Measurements from ENCODE around the gene ZFYVE28.
"Not testable (repeated sequence)": the region's sequence is repeated elsewhere in the genome, so short reads cannot be mapped to it uniquely, and the experiment has no call there.

The ZFYVE28 gene

DNA sequence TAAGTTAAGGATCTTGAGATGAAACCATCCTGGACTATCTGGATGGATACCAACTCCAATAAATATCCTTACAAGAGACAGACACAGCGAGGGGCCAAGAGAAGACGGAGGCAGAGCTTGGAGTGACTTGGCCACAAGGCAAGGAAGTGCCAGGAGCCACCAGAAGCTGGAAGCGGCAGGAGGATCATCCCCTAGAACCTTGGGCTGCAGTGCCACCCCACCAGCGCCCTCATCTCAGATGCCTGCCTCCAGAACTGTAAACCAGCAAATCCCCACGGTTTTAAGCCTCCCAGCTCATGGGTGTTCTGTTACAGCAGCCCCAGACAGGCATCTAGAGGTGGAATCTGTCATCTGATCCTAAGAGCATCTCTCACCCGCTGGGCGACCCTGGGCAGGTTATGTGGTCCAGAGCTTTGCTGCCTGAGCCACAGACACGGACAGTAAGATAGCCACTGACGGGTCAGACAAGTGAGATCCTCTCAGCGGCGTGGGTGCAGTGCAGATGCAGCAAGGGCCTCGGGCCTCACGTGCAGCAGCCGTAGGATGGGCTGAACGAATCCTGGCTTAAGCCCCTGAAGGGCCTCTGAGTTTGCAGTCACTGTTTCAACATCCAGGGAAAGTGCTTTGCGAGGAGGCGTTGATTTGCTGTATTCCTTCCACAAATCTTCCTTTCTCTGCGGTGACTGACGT is 131.4 kb downstream of the ZFYVE28 start:
- no peak for DNase-seq (ENCODE audit: low spot score)

- DNase-seq (ENCODE audit: low spot score): no peak
These were observed 132.6 kb downstream of the ZFYVE28 start for GRCh38 chr4:2285613-2286381.

DNA sequence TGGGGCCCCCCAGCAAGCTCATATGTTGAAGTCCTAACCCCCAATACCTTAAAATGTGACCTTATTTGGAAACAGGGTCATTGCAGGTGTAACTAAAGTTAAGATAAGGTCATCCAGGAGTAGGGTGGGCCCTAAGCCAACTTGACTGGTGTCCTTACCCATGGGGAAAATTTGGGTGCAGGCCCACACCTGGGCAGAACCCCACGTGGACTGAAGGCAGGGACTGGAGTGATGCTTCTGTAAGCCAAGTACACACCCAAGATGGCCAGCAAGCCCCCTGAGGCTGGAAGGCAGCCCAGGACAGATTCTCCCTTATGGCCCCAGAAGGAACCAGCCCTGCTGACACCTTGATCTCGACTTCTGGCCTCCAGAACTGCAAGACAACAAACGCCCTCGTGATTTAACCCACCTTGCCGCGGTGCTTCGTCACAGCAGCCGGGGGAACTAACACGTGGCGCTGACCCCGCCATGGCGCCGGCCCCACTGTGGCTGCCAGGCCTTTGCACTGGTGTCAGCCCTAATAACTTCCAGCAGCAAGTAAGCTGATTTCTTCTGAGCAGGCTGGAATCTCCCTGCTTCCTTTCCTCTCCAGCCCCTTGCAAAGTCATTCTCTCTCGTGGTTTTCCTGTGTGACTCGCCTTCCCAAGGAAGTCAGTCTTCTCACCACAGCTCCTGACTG is 133.4 kb downstream of the ZFYVE28 start:
- DNase-seq (ENCODE audit: low spot score): no peak

- no peak for DNase-seq (ENCODE audit: low spot score)
These were observed 134.1 kb downstream of the ZFYVE28 start for GRCh38 chr4:2284161-2284933.

DNA sequence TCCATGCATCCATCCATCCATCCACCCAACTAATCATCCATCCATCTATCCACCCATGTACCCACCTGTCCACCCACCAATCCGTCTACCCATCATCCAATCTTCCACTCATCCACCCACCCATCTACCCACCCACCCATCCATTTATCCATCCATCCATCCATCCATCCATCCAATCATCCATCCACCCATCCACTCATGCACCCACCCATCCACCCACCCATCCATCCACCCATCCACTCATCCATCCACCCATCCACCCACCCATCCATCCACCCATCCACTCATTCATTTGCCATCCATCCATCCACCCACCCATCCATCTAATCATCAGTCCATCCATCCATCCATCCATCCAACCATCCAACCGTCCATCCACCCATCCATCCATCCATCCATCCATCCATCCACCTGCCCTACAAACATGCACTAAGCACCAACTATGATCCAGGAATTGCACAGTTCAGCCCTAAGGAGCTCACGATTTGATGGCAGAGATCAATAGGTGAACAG is 135.2 kb downstream of the ZFYVE28 start:
- no peak for DNase-seq (ENCODE audit: low spot score)

DNA sequence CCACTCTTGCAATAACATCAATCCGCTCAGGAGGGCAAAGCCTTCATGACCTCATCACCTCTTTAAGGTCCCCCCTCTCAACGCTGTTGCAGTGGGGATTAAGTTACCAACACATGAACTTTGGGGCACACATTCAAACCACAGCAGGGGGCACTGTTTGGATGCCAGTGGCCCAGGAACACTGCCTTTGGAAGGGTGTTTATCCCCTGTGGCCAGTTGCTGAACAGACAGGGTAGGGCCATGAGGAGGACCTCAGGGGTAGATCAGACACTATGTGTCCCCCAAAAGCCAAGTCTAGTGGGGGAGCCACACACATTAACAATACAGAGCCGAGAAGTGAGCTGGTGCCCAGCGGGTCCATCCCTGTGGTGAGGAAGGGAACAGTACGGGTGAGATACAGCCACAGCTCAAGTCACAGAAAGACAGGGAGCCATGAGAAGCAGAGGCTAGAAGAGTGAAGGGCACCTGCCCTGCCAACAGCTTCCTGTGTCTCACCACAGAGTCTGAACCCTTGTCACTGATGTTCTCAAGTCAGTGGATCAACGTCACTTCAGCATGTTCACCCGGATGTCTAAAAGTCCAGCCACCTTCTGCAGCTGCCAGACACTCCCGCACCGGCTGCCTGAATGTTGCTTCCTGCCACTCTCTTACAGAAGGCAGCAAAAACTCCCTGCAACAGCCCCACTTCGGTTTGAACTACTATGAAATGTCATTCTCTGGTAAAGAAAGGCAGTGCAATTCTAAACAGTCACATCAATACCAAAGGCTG is 136.7 kb downstream of the ZFYVE28 start:
- DNase-seq (ENCODE audit: low spot score): peak; percentile 90

GRCh38 chr4:2280531-2281300 is 137.7 kb downstream of the ZFYVE28 start:
- DNase-seq (ENCODE audit: low spot score): no peak

- no peak for DNase-seq (ENCODE audit: low spot score)
These were observed 140.5 kb downstream of the ZFYVE28 start for GRCh38 chr4:2277956-2278355.

GRCh38 chr4:2276581-2277325 is 141.7 kb downstream of the ZFYVE28 start:
- no peak for DNase-seq (ENCODE audit: low spot score)

DNA sequence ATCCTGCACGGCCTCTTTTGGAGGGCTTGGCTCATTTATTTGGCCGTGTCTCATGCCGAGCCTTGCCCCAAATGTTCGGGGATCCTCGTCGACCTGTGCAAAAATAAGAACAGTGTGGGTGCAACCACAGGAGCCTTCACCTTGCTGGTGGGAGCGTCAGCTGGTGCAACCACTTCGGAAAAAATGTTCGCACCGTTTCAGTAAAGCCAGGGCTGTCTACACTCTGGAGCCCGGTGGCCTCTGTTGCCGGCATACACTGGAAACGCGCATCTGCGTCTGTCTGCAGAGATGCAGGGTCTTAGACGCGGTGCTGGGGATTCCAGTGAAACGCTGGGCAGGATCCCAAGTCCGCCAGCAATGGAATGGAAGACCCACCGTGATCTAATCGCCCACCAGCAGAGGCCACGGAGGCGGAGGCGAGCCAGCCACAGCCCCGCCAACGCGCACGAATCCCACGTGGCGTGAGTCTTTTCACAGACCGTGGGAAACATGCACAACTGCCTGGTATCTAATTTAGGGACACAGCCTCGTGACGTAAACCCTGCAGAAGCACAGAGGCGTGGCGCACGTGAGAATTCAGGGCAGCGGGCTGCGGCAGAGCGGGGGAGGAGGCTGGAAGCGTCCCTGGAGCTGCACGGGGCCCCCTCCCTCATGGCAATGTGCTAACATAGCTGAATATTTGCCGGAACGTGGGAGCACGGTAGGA is 142.7 kb downstream of the ZFYVE28 start:
- no peak for DNase-seq (ENCODE audit: low spot score)

GRCh38 chr4:2275044-2275397 is 143.4 kb downstream of the ZFYVE28 start:
- not testable (repeated sequence) for DNase-seq (ENCODE audit: low spot score)

GRCh38 chr4:2274320-2275043 is 144.0 kb downstream of the ZFYVE28 start:
- DNase-seq (ENCODE audit: low spot score): no peak

DNA sequence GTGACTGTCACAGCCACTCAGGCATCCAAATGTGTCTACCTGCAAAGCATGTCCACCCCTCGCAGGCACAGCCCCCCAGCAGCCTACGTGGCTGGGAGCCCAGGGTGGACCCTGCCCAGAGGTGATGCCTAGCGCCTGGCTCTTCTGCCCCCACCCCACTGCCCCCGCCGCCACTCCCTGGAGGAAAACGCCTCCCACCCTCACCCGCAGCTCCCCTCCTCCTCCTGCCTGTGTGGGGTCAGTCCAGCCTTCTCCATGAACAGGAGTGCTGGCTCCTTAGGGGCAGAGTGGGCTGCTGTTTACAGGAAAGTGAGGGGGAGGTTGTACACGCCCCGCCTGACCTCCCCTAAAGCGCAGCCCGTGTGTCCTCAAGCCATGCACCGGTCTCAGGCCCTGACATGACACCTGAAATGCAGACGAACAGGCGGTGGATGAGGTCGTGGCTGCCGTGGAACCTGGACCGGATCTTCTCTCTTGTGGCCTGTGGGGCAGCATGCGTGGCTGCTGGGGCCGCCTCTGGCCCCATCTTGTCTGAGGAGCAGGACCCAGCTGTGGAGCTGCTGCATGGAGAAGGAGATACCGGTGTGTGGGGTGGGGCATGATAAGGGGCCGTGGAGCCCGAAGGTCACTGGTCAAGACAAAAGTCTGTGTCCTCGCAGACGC is 144.7 kb downstream of the ZFYVE28 start:
- no peak for DNase-seq (ENCODE audit: low spot score)

- no peak for DNase-seq (ENCODE audit: low spot score)
These were observed 145.2 kb downstream of the ZFYVE28 start for GRCh38 chr4:2273221-2273620.

- DNase-seq (ENCODE audit: low spot score): no peak
These were observed 145.7 kb downstream of the ZFYVE28 start for GRCh38 chr4:2272828-2273120.

DNA sequence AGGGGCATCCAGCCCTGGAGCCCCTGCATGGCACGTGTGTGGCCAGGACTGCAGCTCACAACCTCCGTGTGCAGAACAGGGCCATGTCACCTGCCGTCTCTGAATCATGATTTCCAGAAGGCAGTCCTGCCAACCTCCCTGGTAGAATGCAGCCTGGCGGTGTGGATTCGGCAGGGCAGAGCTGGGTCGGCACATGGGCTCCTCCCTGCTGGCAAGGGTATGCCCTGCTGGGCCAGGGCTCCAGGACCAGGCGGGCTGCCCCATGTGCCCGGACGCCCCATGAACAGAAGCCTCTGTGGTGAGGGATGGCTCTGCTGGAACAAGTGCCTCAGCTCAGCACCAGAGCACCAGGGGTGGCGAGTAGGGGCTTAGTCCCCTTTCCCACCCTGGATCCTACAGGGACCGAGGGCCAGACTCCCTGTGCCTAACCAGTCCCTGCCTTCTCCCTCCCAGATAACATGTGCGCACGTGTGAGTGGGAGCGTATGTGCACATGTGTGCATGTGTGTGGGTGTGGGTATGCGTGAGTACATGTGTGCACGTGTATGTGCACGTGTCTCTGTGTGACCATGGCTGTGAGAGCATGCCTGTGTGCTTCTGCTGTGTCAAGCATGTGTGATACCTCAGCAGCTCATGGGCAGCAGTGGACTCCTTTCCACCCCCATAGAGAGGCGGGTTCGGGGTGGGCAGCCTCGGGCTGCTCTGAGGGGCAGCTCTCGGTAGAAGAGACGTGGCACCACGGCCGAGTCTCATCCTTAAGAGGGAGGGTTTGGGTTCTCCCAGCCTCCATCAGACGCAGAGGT is 146.2 kb downstream of the ZFYVE28 start:
- DNase-seq (ENCODE audit: low spot score): no peak

GRCh38 chr4:2271279-2272025 is 147.0 kb downstream of the ZFYVE28 start:
- DNase-seq (ENCODE audit: low spot score): no peak

Measured in NAMALWA (cell line).